Right lobe of liver (tissue), 6 donors: ENCODE data around the gene MED14. TPM values are rescaled to one million over a fixed set of nuclear protein-coding genes. Genes with fewer than 3 reads are reported as not detected.

Source experiments
- ATAC-seq, 4 donors: fragments of 200-7000 bp; cut with Tn5 transposase; one replicate each; pipeline ENCODE4 v1.9.1; 2020; ENCODE audit warnings: mild to moderate bottlenecking in 4 of 4, moderate library complexity in 4 of 4
- DNase-seq, 3 donors: peaks; one replicate each; pipeline ENCODE4 v3.0.0-alpha.2; 2020
- H3K27ac ChIP-seq, 3 donors: fragments of 200-600 bp; one replicate each; pipeline ENCODE4 v1.8.0; 2022
- H3K27me3 ChIP-seq, 2 donors: fragments of 200-600 bp; one replicate each; pipeline ENCODE4 v1.8.0; 2022
- H3K36me3 ChIP-seq, 4 donors: fragments of 200-600 bp; sonication (generic) in 1 of 4; one replicate each; pipeline versions ENCODE4 v1.5.1 to v1.8.0; 2017 to 2022; ENCODE audit warnings: control low read depth in 1 of 4
- H3K4me1 ChIP-seq, 4 donors: fragments of 200-600 bp; sonication (generic) in 1 of 4; one replicate each; pipeline versions ENCODE4 v1.5.1 to v1.8.0; 2017 to 2022; ENCODE audit warnings: control low read depth in 1 of 4
- H3K4me3 ChIP-seq, 3 donors: fragments of 200-600 bp; one replicate each; pipeline ENCODE4 v1.8.0; 2022
- H3K9me3 ChIP-seq, 4 donors: fragments of 200-600 bp; sonication (generic) in 1 of 4; one replicate each; pipeline versions ENCODE4 v1.5.1 to v1.8.0; 2017 to 2022; ENCODE audit warnings: control low read depth in 1 of 4
- POLR2A ChIP-seq: fragments of 450-650 bp; IDR thresholded peaks from one replicate; pipeline ENCODE4 v1.6.1; 2017; ENCODE audit warnings: antibody characterized with exemption, mild to moderate bottlenecking
- WGBS: methylation state at CpG from one replicate; pipeline ENCODE4 v1.1.6; 2018; ENCODE audit warnings: low coverage, low lambda C conversion rate; ENCODE audit not compliant: insufficient coverage; ENCODE audit errors: missing lambda C conversion rate; 5-methylcytosine and 5-hydroxymethylcytosine counted together
- intact Hi-C, 2 donors: fragments of 100-400 bp; cut with DNase I; formaldehyde crosslinking; loops; one replicate each; pipeline versions ENCODE4 v1.11.2 to v1.14.1; 2022
- total RNA-seq, 6 experiments: library from RNA; depleted of rRNA in 2 of 6; stranded (reverse); fragments of >200 nt in 2 of 6; fragmentation: NEBNext Ultra II Directional in 3 of 6; extraction: Animal tissue kit (Norgen Biotek cat#: 25700) in 3 of 6; gene quantifications; one replicate each; pipeline versions ENCODE4 v1.1.0 to v1.2.4, GENCODE V29; 2016 to 2023
- TF ChIP-seq, protein P1 (sequence below), 4 donors: fragments of 200-600 bp in 3 of 4; fragments of 450-650 bp in 1 of 4; IDR thresholded peaks; one replicate each; pipeline versions ENCODE4 v1.5.1 to v1.8.0; 2016 to 2022; ENCODE audit warnings: antibody characterized with exemption in 4 of 4, mild to moderate bottlenecking in 2 of 4
- donor health status: DM: no; HTN: yes; CAD: no.
- donor health status: DM: no; HTN: no; CAD: no.
- donor health status: DM: no; HTN: no; CAD: no.
- donor health status: DM: no; HTN: yes; CAD: no.
- donor health status: DM: no; HTN: yes; CAD: no.

The MED14 gene
- total RNA-seq, 6 experiments from 2014 or later = 13.6 to 28.4 (median 24.2) TPM

- ATAC-seq (peak in 3 of 4 donors; percentile 36 to 69 (median 60)), DNase-seq (no peak)
- intact Hi-C loops = no loop called here
- Histone ChIP-seq H3K27me3 (no peaks in the 10 kb centered on the region), H3K4me1 (no peaks in the 10 kb centered on the region), H3K9me3 (no peaks in the 10 kb centered on the region), H3K36me3 (no peaks in the 10 kb centered on the region), H3K4me3 (no peak overlapping the region), H3K27ac (no peak overlapping the region)
- no peak for TF ChIP-seq POLR2A
- TF ChIP-seq, protein P1, sequence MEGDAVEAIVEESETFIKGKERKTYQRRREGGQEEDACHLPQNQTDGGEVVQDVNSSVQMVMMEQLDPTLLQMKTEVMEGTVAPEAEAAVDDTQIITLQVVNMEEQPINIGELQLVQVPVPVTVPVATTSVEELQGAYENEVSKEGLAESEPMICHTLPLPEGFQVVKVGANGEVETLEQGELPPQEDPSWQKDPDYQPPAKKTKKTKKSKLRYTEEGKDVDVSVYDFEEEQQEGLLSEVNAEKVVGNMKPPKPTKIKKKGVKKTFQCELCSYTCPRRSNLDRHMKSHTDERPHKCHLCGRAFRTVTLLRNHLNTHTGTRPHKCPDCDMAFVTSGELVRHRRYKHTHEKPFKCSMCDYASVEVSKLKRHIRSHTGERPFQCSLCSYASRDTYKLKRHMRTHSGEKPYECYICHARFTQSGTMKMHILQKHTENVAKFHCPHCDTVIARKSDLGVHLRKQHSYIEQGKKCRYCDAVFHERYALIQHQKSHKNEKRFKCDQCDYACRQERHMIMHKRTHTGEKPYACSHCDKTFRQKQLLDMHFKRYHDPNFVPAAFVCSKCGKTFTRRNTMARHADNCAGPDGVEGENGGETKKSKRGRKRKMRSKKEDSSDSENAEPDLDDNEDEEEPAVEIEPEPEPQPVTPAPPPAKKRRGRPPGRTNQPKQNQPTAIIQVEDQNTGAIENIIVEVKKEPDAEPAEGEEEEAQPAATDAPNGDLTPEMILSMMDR (IDR thresholded peaks at IDR 0.05) = no peak
- 86% methylated on average over 5 of the region's 5 CpGs for WGBS
Observed at GRCh38 chrX:40705658-40706312, 29.6 kb downstream of the MED14 start.

DNA sequence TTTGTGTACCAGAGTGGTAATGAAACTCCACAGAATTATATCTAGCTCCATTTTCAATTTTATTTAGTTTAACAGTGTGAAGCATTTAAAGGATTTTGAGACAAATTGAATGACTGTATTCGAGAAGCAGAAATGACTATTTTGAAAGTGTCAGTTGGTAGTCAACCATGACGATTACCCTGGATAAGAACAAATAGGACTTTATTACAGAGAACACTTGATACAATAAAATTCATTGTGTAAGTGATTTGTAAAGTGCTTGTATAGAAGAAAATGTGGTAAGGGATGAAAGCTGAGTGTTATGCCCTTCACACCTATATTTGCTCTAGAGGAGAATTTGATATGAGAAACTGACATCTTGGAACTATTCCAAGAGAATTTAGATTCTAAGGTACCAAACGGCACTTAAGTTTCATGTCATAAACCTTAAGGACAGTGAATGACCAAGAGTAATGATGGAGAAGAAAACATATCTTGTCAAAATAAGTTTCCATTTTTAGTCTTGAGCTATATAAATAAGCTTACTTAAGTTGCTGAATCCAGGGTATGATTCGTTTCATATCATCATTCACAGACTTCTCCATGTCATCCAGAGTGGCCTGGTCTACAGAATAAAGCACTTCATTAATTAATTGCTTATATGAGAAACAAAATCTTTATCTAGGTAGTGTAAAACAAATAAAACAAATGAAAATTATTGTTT lies 34.6 kb downstream of the MED14 start:
- DNase-seq (no peak), ATAC-seq (no peak)
- no peaks in the 10 kb centered on the region for H3K4me1 ChIP-seq
- no peaks in the 10 kb centered on the region for H3K36me3 ChIP-seq
- WGBS = 74% methylated on average over 4 of the region's 4 CpGs
- H3K27ac ChIP-seq = no peak overlapping the region
- no peaks in the 10 kb centered on the region for H3K27me3 ChIP-seq
- no peak overlapping the region for H3K4me3 ChIP-seq
- intact Hi-C loops = no loop called here
- no peak for TF ChIP-seq POLR2A
- TF ChIP-seq, protein P1 (IDR thresholded peaks at IDR 0.05) = no peak
- H3K9me3 ChIP-seq = no peaks in the 10 kb centered on the region

DNA sequence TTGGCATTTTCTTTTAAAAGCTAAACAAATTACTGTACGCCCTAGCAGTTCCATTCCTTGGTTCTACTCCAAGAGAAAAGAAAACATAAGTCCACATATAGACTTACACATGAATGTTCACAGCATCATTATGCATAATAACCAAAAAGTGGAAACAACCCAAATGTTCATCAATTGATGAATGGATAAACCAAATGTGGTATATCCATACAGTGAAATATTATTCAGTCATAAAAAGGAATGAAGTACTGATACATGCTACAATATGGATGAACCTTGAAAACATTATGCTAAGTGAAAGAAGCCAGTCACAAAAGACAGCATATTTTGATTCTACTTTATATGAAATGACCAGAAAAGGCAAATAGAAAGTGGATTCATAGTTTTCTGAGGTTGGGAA lies 36.5 kb downstream of the MED14 start:
- WGBS = 60% methylated on average over 1 of the region's 1 CpG
- no peak overlapping the region for H3K4me3 ChIP-seq
- H3K4me1 ChIP-seq = no peaks in the 10 kb centered on the region
- H3K9me3 ChIP-seq = no peaks in the 10 kb centered on the region
- no peak overlapping the region for H3K27ac ChIP-seq
- DNase-seq (no peak), ATAC-seq (no peak)
- intact Hi-C loops = no loop called here
- no peak for TF ChIP-seq POLR2A
- TF ChIP-seq, protein P1 (IDR thresholded peaks at IDR 0.05) = no peak
- no peaks in the 10 kb centered on the region for H3K36me3 ChIP-seq
- no peaks in the 10 kb centered on the region for H3K27me3 ChIP-seq

- no peak for TF ChIP-seq POLR2A
- TF ChIP-seq, protein P1 (IDR thresholded peaks at IDR 0.05) = no peak
- DNase-seq = no peak
- no peaks in the 10 kb centered on the region for H3K27me3 ChIP-seq
- intact Hi-C loops = no loop called here
- no peak for ATAC-seq
- H3K9me3 ChIP-seq = no peaks in the 10 kb centered on the region
- 77% methylated on average over 1 of the region's 1 CpG for WGBS
- no peak overlapping the region for H3K4me3 ChIP-seq
- peaks cover 0 to 6% (median 0%) of the 10 kb centered on the region in 4 donors for H3K36me3 ChIP-seq
- no peak overlapping the region for H3K27ac ChIP-seq
- H3K4me1 ChIP-seq = no peaks in the 10 kb centered on the region
Observed at GRCh38 chrX:40694802-40695201, 40.5 kb downstream of the MED14 start.
